BLaER1 treated with 17β-estradiol and CSF1 and Interleukin-3, amounts not matched to agents 10 nM and 100 nM (cell line): Measurements from ENCODE around the gene ATF3.

Experiments used
- H3K27ac ChIP-seq, 11 experiments: shearing (Covaris generic); formaldehyde crosslinking; 2 replicates each; pipeline ENCODE4 v1.8.1; 2022
- H3K27me3 ChIP-seq, 11 experiments: shearing (Covaris generic); formaldehyde crosslinking; 2 replicates each; pipeline ENCODE4 v1.8.1; 2022
- H3K36me3 ChIP-seq, 11 experiments: shearing (Covaris generic); formaldehyde crosslinking; 2 replicates each; pipeline ENCODE4 v1.8.1; 2022
- H3K4me1 ChIP-seq, 10 experiments: shearing (Covaris generic); formaldehyde crosslinking; 2 replicates each; pipeline ENCODE4 v1.8.1; 2022
- H3K4me2 ChIP-seq, 11 experiments: shearing (Covaris generic); formaldehyde crosslinking; 2 replicates each; pipeline ENCODE4 v1.8.1; 2022
- H3K4me3 ChIP-seq, 10 experiments: shearing (Covaris generic); formaldehyde crosslinking; 2 replicates each; pipeline ENCODE4 v1.8.1; 2022
- H3K9ac ChIP-seq, 11 experiments: shearing (Covaris generic); formaldehyde crosslinking; 2 replicates each; pipeline ENCODE4 v1.8.1; 2022
- H3K9me3 ChIP-seq, 11 experiments: shearing (Covaris generic); formaldehyde crosslinking; replicated peaks in 1 of 11; 2 replicates each; pipeline ENCODE4 v1.8.1; 2022
- H4K20me1 ChIP-seq, 11 experiments: shearing (Covaris generic); formaldehyde crosslinking; 2 replicates each; pipeline ENCODE4 v1.8.1; 2022
- Cebpa-rat ChIP-seq, 11 experiments: shearing (Covaris generic); IDR thresholded peaks; 2 replicates each; pipeline ENCODE4 v1.8.1; 2022

ATF3 gene

GRCh38 chr1:212623603-212624002, 15.0 kb downstream of the ATF3 start:
- no peak for TF ChIP-seq Cebpa-rat (IDR thresholded peaks at IDR 0.05)
- Histone ChIP-seq H3K27me3 (no peaks in the 10 kb centered on the region), H3K9ac (no peak overlapping the region), H3K27ac (no peak overlapping the region), H3K9me3 (no peaks in the 10 kb centered on the region), H3K4me2 (no peak overlapping the region), H3K36me3 (peaks cover 26 to 40% (median 29%) of the 10 kb centered on the region in 11 experiments), H3K4me1 (peaks cover 16 to 38% (median 23%) of the 10 kb centered on the region in 10 experiments), H3K4me3 (no peak overlapping the region), H4K20me1 (peaks cover 0 to 15% (median under 1%) of the 10 kb centered on the region in 11 experiments; a peak in 9 of 22 replicates)

- Histone ChIP-seq H3K4me3 (no peak overlapping the region), H3K36me3 (peaks cover 12 to 26% (median 15%) of the 10 kb centered on the region in 11 experiments), H4K20me1 (peaks cover 0 to under 1% (median 0%) of the 10 kb centered on the region in 11 experiments; a peak in 2 of 22 replicates), H3K4me1 (peaks cover 31 to 38% (median 34%) of the 10 kb centered on the region in 10 experiments), H3K27ac (no peak overlapping the region), H3K4me2 (no peak overlapping the region), H3K9me3 (no peaks in the 10 kb centered on the region), H3K27me3 (no peaks in the 10 kb centered on the region), H3K9ac (no peak overlapping the region)
- no peak for TF ChIP-seq Cebpa-rat (IDR thresholded peaks at IDR 0.05)
Measured at GRCh38 chr1:212624976-212625501, 16.5 kb downstream of the ATF3 start.

- H3K27ac ChIP-seq = no peak overlapping the region
- peaks cover 3 to 17% (median 6%) of the 10 kb centered on the region in 11 experiments; a peak in 20 of 22 replicates for H3K36me3 ChIP-seq
- H3K9ac ChIP-seq = no peak overlapping the region
- no peak for TF ChIP-seq Cebpa-rat (IDR thresholded peaks at IDR 0.05)
- no peaks in the 10 kb centered on the region for H3K9me3 ChIP-seq
- H3K4me2 ChIP-seq = no peak overlapping the region
- no peaks in the 10 kb centered on the region for H3K27me3 ChIP-seq
- H3K4me3 ChIP-seq = no peak overlapping the region
- H4K20me1 ChIP-seq = no peaks in the 10 kb centered on the region; a peak in 2 of 22 replicates
- peaks cover 33 to 41% (median 37%) of the 10 kb centered on the region in 10 experiments for H3K4me1 ChIP-seq
Measured at GRCh38 chr1:212625781-212626450, 17.4 kb downstream of the ATF3 start.

- H3K36me3 ChIP-seq = no peaks in the 10 kb centered on the region
- H3K9me3 ChIP-seq = peaks cover 0 to 5% (median 2%) of the 10 kb centered on the region in 11 experiments; a peak in 4 of 22 replicates
- no peak overlapping the region for H3K4me2 ChIP-seq
- H3K4me1 ChIP-seq = peaks cover 30 to 42% (median 32%) of the 10 kb centered on the region in 10 experiments
- no peak overlapping the region for H3K9ac ChIP-seq
- no peaks in the 10 kb centered on the region for H3K27me3 ChIP-seq
- H3K4me3 ChIP-seq = no peak overlapping the region
- no peak for TF ChIP-seq Cebpa-rat (IDR thresholded peaks at IDR 0.05)
- H3K27ac ChIP-seq = no peak overlapping the region
- no peaks in the 10 kb centered on the region for H4K20me1 ChIP-seq
Measured at GRCh38 chr1:212628046-212628445, 19.5 kb downstream of the ATF3 start.

GRCh38 chr1:212628813-212629415, 20.4 kb downstream of the ATF3 start:
- Histone ChIP-seq H3K27me3 (no peaks in the 10 kb centered on the region), H3K9ac (peak overlapping the region in 2 of 11 experiments; percentile 32 to 57; a peak in 3 of 22 replicates), H3K4me1 (peaks cover 31 to 51% (median 39%) of the 10 kb centered on the region in 10 experiments), H3K4me3 (no peak overlapping the region), H4K20me1 (no peaks in the 10 kb centered on the region), H3K27ac (peak overlapping the region in 5 of 11 experiments; percentile 40 to 80 (median 60); a peak in 8 of 22 replicates), H3K4me2 (peak overlapping the region; percentile 44 to 90 (median 77); a peak in 18 of 22 replicates), H3K36me3 (no peaks in the 10 kb centered on the region), H3K9me3 (peaks cover 0 to 13% (median 9%) of the 10 kb centered on the region in 11 experiments; a peak in 10 of 22 replicates)
- no peak for TF ChIP-seq Cebpa-rat (IDR thresholded peaks at IDR 0.05)

GRCh38 chr1:212629450-212630157, 21.0 kb downstream of the ATF3 start:
- Histone ChIP-seq H3K4me3 (no peak overlapping the region; a peak in 1 of 20 replicates), H3K4me1 (peaks cover 38 to 58% (median 46%) of the 10 kb centered on the region in 10 experiments), H4K20me1 (no peaks in the 10 kb centered on the region), H3K36me3 (no peaks in the 10 kb centered on the region), H3K9ac (peak overlapping the region in 4 of 11 experiments; percentile 26 to 57 (median 34); a peak in 7 of 22 replicates), H3K9me3 (peaks cover 0 to 16% (median 10%) of the 10 kb centered on the region in 11 experiments; a peak in 10 of 22 replicates), H3K27ac (peak overlapping the region in 8 of 11 experiments; percentile 6 to 80 (median 50); a peak in 14 of 22 replicates), H3K4me2 (peak overlapping the region; percentile 44 to 90 (median 77)), H3K27me3 (no peaks in the 10 kb centered on the region)
- no peak for TF ChIP-seq Cebpa-rat (IDR thresholded peaks at IDR 0.05)

- H3K36me3 ChIP-seq = no peaks in the 10 kb centered on the region
Measured at GRCh38 chr1:212630158-212630900, 21.8 kb downstream of the ATF3 start.

GRCh38 chr1:212633161-212633560, 24.6 kb downstream of the ATF3 start:
- Histone ChIP-seq H3K4me1 (peaks cover 71 to 93% (median 79%) of the 10 kb centered on the region in 10 experiments), H3K9ac (no peak overlapping the region; a peak in 1 of 22 replicates), H3K9me3 (peaks cover 0 to 16% (median 10%) of the 10 kb centered on the region in 11 experiments; a peak in 10 of 22 replicates), H3K36me3 (no peaks in the 10 kb centered on the region), H3K4me2 (peak overlapping the region in 7 of 11 experiments; percentile 0 to 90 (median 18); a peak in 10 of 22 replicates), H3K27me3 (no peaks in the 10 kb centered on the region), H4K20me1 (no peaks in the 10 kb centered on the region), H3K27ac (peak overlapping the region in 10 of 11 experiments; percentile 24 to 98 (median 96); a peak in 13 of 22 replicates), H3K4me3 (no peak overlapping the region)
- TF ChIP-seq Cebpa-rat (IDR thresholded peaks at IDR 0.05) = no peak

More at GRCh38 chr1:212630158-212630900, 21.8 kb downstream of the ATF3 start:
- Histone ChIP-seq H3K4me2 (peak overlapping the region; percentile 60 to 90 (median 84)), H4K20me1 (no peaks in the 10 kb centered on the region), H3K9ac (peak overlapping the region in 8 of 11 experiments; percentile 12 to 65 (median 46); a peak in 12 of 22 replicates), H3K27ac (peak overlapping the region in 10 of 11 experiments; percentile 1 to 80 (median 58); a peak in 18 of 22 replicates), H3K27me3 (no peaks in the 10 kb centered on the region), H3K4me3 (no peak overlapping the region; a peak in 1 of 20 replicates), H3K9me3 (peaks cover 0 to 16% (median 10%) of the 10 kb centered on the region in 11 experiments; a peak in 10 of 22 replicates), H3K4me1 (peaks cover 45 to 65% (median 53%) of the 10 kb centered on the region in 10 experiments)
- no peak for TF ChIP-seq Cebpa-rat (IDR thresholded peaks at IDR 0.05)
